Right lobe of liver (tissue), 4 donors: ENCODE measurements around the gene SLC44A5.

Experiments
- CTCF ChIP-seq, 4 donors: fragments of 200-600 bp in 3 of 4; fragments of 450-650 bp in 1 of 4; IDR thresholded peaks; one replicate each; pipeline versions ENCODE4 v1.5.1 to v1.8.0; 2016 to 2022; ENCODE audit warnings: antibody characterized with exemption in 4 of 4, mild to moderate bottlenecking in 2 of 4
- POLR2A ChIP-seq: fragments of 450-650 bp; IDR thresholded peaks from one replicate; pipeline ENCODE4 v1.6.1; 2017; ENCODE audit warnings: antibody characterized with exemption, mild to moderate bottlenecking
- donor health status: DM: no; HTN: no; CAD: no.
- donor health status: DM: no; HTN: no; CAD: no.
- donor health status: DM: no; HTN: yes; CAD: no.

DNA sequence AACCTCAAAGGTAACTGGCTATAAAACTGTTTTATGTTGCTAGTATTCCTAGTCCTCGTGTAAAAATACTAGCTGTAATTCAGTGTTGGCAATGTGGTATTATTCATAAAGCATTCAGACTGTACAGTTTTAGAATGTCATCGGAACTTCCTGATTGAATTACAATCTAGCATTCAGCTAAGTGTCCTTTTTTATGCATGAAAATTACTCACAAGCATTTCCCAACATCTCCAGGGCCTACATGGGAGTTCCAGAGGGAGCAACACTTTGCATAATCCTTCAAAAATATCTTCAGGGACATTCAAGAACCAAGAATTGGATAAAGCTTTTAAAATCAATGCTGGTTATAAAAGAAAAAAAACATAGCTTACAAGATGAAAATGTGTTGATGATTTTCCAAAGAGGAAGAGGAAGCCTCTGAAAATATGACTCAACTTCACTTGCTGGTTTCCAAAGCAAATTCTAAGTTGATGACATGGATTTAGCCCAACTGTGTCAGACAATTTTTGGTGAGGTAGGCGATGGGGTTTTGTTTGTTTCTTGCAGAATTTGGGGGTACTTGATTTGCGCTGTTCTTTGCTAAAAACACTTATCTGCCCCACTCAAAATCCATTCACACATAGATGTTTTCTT is 137.8 kb downstream of the SLC44A5 start:
- TF ChIP-seq CTCF (IDR thresholded peaks at IDR 0.05), result no peak
- no peak for TF ChIP-seq POLR2A
